GM20000 (cell line): Measurements from ENCODE around the gene RNF145.

Experiments used
- DNase-seq: peaks from one replicate; pipeline ENCODE4 v3.0.0; 2012; ENCODE audit warnings: low spot score
- TF ChIP-seq, protein P1 (sequence below): IDR thresholded peaks from 2 replicates; pipeline ENCODE4 v1.5.1; 2012; ENCODE audit warnings: mild to moderate bottlenecking, control low read depth; ENCODE audit errors: extremely low read depth, missing control alignments

Gene RNF145

DNA sequence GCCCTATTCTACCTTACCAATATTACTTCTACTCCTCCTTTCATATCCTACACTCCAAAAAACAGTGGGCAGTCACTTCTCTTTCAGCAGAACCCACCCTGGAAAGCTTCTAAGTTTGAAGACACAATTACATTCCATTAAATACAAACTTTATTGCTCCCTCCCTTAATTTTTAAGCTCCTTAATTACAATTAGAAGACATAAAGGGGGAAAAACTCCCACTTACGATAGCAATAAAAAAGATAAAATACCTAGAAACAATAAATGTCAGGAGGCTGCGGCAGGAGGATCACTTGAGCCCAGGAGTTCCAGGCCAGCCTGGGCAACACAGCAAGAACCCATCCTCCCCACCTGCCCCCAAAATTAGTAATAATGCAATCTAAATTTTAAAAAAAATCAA, 9.6 kb downstream of the RNF145 start:
- TF ChIP-seq, protein P1, sequence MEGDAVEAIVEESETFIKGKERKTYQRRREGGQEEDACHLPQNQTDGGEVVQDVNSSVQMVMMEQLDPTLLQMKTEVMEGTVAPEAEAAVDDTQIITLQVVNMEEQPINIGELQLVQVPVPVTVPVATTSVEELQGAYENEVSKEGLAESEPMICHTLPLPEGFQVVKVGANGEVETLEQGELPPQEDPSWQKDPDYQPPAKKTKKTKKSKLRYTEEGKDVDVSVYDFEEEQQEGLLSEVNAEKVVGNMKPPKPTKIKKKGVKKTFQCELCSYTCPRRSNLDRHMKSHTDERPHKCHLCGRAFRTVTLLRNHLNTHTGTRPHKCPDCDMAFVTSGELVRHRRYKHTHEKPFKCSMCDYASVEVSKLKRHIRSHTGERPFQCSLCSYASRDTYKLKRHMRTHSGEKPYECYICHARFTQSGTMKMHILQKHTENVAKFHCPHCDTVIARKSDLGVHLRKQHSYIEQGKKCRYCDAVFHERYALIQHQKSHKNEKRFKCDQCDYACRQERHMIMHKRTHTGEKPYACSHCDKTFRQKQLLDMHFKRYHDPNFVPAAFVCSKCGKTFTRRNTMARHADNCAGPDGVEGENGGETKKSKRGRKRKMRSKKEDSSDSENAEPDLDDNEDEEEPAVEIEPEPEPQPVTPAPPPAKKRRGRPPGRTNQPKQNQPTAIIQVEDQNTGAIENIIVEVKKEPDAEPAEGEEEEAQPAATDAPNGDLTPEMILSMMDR: no peak
- DNase-seq: no peak

DNA sequence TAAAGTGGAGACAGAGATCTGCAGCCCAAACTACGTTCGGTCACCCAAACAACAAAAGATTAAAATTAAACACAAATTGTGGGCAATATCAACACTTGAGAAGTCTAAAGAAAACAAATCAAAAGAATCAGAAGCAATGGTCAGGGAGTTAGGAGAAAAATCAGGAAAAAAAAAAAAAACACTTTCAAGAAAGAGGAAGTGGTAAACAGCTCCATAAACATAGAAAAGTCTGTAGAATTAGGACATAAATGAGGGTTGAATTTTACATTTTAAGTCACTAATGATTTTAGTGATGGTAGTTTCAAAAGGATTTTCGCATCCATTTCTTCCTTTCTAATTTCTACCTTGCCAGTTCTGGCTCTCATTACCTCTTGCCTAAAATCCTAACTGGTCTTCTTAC, 10.1 kb downstream of the RNF145 start:
- no peak for DNase-seq
- TF ChIP-seq, protein P1: no peak

DNA sequence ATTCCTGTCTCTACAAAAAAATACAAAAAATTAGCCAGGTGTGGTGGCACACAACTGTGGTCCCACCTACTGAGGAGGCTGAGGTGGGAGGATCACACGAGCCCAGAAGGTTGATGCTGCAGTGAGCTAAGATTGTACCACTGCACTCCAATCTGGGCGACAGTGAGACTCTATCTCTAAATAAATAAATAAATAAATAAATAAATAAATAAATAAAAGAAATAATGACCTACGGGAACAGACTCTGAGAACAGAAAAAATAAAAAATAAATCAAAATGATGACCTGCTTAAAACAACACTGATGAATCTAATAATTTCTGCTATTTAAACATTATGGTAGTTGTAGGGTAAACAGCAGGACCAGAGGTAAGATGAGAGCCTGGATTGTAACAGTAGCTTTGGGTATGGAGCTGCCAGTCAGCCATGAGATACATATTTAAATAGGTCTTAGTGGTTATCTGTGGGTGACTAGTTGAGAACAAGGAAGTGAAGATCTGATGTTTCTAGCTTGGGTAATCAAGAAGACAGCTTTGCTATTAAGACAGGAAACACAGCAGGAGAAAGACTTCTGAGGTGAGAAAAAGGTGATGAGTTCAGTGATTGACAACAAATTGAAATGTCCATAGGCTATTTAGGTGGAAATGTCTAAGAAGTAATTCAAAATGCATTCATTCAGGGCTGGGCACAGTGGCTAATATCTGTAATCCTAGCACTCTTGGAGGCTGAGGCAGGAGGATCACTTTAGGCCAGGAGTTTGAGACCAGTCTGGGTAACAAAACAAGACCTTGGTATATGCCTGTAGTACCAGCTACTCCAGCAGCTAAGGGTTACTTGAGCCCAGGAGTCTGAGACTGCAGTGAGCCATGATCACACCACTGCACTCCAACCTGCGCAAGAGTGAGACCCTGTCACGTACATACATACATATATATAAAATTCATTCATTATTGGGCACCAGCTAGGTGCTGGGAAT, 11.0 kb downstream of the RNF145 start:
- TF ChIP-seq, protein P1: no peak
- DNase-seq: peak; percentile 64

DNA sequence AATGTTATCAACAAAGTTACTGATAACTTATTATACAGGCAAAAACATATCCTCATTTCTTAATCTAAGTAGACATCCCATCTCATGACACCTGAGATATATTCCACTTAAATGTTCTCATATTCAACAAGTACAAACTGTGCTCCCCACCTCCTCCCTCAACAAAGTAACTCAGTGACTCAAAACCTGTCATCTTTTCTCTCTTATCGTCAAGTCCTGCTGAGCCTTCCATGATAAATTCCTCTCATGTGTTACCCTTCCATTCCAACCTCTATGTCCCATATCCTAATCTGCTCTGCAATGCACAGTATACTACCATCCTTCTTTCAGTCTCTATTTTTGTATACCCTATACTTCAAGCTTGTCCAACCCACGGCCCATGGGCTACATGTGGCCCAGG, 13.6 kb downstream of the RNF145 start:
- no peak for DNase-seq
- TF ChIP-seq, protein P1: no peak

DNA sequence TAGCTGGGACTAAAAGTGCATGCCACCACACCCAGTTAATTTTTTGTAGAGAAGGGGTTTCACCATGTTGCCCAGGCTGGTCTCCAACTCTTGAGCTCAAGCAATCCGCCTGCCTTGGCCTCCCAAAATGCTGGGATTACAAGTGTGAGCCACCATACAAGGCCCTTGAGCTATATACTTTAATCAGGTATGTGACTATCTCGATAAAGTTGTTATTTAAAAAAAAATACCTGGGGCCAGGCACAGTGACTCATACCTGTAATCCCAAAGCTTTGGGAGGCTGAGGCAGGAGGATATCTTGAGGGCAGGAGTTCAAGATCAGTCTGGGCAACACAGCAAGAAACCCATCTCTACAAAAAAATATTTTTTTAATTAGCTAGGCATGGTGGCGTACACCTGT, 19.2 kb downstream of the RNF145 start:
- TF ChIP-seq, protein P1: no peak
- no peak for DNase-seq

DNA sequence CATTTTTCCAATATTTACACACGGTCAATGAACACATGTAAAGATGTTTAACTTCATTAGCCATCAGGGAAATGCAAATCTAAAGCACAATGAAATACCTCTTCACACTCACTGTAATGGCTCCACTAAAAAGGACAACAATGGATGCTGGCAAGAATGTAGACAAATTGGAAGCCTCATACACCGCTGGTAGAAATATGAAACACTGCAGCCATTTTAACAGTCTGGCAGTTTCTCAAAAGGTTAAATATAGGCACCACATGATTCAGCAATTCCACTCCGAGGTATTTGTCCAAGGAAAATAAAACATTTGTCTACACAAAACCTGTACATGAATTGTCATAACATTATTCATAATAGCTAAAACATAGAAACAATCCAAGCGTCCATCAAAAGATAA, 20.0 kb downstream of the RNF145 start:
- TF ChIP-seq, protein P1: no peak
- no peak for DNase-seq

DNA sequence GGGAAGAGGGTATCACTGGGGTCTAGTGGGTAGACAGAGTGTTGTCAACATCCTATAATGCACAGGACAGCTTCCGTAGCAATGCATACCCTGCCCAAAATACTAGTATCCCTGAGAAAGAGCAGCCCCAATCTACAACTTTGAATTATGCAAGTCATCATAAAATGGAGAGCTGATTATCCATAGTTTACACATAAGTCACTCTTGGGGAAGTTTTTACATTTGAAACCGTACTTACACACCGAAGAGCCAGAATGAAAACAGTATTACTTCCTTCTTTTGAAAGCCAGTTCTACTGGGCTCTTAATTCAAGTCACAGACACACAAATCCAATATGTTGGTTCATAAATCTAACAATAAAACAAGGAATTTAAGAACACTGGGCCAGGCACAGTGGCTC, 21.6 kb downstream of the RNF145 start:
- TF ChIP-seq, protein P1: no peak
- no peak for DNase-seq
